Measurements from ENCODE around the gene CTNNA1.
A peak's percentile ranks its signal among the peaks of the same experiment; 100 is the strongest.
"Not testable (repeated sequence)": the region's sequence is repeated elsewhere in the genome, so short reads cannot be mapped to it uniquely, and the experiment has no call there.

The CTNNA1 gene

DNA sequence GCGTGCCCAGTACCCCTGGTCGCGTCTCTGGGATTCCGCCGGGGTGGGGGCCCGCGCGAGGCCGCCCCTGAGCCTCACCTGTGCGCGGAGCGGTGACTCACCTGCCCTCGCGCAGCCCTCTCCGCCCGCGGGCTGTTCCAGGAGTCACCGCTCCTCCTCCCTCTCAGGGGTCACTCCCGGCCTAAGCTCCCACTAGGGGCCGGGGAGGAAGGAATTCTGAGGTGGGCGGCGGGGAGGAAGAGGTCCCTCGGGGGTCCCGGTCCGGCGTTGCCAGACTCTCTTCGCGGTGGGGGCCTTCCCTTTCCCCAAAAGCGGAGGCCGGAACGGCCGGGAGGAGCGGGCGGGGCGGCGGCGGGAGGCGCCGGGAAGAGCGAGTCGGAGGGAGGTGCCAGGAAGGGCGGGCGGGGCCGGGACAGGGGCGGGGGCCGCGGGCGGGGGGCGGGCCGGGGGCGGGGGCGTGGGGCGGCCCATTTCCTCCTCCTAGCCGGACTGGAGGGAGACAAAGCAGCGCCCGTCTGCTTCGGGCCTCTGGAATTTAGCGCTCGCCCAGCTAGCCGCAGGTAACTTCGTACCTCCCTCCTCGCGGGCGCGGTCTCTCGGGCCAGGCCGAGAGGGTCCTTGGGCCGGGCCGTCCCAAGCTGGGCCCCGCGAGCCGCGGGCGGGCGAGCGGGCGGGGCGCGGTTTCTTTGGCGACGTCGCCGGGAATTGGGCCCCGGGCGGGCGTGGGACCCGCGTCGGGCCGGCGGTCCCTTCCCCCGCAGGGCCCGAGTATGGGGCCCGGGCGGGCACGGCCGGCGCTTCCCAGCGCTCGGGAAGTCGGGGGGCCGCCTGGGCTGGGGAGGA, at the start of gene CTNNA1:
Gene CTNNA1 (plus strand): TSS at position 475 of the 843 bp plus-strand sequence. CDS start 28,500 bp downstream, outside the sequence.
- no peak for TF ChIP-seq ZNF274 (IDR thresholded peaks at IDR 0.05; ENCODE audit: low read depth, low read length)
- H3K4me3 ChIP-seq (ENCODE audit: low read length): peak within 1 kb of the TSS; percentile 97

- H3K4me3 ChIP-seq (ENCODE audit: low read length): not testable (repeated sequence)
These were observed 49.4 kb upstream of the CTNNA1 start for GRCh38 chr5:138703777-138704176.

DNA sequence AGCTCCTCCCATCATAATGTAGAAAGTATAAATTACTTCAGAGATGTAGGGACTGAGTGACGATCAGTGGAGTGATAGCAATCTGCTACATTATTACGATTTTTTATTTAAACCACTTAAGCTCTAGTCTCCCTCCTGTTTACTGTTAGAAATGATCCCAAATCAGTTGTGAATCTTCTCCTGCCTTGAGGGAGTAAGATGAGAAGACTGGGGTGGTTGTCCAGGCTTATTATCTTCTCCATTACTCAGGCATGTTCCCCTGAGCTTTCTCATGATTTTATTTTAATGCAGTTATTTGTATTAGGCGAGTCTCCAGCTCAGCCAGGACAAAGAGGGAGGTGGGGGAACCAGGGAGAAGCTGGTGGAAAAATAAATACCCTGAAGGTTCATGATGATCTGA, 48.2 kb upstream of the CTNNA1 start:
- no peak for TF ChIP-seq ZNF274 (IDR thresholded peaks at IDR 0.05; ENCODE audit: low read depth, low read length)

GRCh38 chr5:138705567-138705966, 47.7 kb upstream of the CTNNA1 start:
- H3K4me3 ChIP-seq (ENCODE audit: low read length): no peak overlapping the region
- TF ChIP-seq ZNF274 (IDR thresholded peaks at IDR 0.05; ENCODE audit: low read depth, low read length): no peak

More for the DNA sequence above, 48.2 kb upstream of the CTNNA1 start:
- no peak overlapping the region for H3K4me3 ChIP-seq (ENCODE audit: low read length)

DNA sequence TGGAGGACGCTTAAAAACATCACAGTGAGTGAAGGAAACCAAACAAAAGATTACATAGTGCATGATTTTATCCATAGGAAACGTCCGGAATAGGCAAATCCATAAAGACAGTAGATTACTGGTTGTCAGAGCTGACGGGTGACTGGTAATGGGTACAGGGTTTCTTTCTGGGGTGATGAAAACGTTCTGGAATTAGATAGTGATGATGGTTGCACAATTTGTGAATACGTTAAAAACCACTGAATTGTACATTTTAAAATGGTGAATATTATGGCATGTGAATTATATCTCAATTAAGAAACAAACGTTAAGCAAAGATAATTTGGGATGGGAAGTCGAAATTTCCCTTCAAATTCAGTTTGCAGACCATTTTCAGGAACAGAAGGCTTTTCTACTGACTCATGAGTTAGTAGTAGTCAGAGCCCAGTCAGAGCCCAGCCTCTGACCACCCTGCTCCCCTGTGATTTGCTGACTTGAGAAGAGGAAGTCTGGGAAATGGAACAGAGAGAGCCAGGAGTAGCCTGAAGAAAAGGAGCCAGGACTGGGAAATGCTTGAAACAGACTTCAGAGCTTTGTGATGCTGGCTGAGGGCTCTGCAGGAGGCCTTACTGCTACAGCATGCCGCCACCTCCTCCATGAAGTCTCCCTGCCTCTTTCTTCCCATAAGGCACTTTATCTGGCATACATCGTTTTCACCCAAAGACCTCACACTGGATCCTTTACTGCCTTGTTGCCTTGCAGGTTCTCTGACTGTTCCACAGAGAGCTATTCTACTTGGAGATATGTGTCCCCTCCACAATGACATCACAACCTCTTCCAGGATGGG, 46.4 kb upstream of the CTNNA1 start:
- H3K4me3 ChIP-seq (ENCODE audit: low read length): no peak overlapping the region

DNA sequence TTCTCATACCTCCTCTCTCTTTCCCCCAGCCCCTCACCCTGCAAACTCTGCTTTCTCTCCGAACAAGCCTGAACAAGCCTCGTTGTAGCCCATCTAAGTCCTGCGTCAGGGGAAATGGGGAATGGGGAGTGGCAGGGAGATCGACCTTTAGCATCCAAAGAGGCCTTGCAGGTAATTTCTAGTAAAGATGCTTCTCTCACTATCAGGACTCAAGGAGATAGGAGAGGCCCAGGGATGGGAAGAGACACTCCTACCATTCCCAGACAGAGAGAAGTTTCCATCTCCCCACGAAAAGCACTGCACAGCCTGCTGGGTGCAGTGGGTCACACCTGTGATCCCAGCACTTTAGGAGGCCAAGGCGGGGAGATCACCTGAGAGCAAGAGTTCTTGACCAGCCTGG, 44.4 kb upstream of the CTNNA1 start:
- no peak for TF ChIP-seq ZNF274 (IDR thresholded peaks at IDR 0.05; ENCODE audit: low read depth, low read length)
- no peak overlapping the region for H3K4me3 ChIP-seq (ENCODE audit: low read length)

More for the DNA sequence above, 46.4 kb upstream of the CTNNA1 start:
- TF ChIP-seq ZNF274 (IDR thresholded peaks at IDR 0.05; ENCODE audit: low read depth, low read length): no peak

GRCh38 chr5:138709202-138709601, 44.0 kb upstream of the CTNNA1 start:
- TF ChIP-seq ZNF274 (IDR thresholded peaks at IDR 0.05; ENCODE audit: low read depth, low read length): no peak
- H3K4me3 ChIP-seq (ENCODE audit: low read length): no peak overlapping the region

DNA sequence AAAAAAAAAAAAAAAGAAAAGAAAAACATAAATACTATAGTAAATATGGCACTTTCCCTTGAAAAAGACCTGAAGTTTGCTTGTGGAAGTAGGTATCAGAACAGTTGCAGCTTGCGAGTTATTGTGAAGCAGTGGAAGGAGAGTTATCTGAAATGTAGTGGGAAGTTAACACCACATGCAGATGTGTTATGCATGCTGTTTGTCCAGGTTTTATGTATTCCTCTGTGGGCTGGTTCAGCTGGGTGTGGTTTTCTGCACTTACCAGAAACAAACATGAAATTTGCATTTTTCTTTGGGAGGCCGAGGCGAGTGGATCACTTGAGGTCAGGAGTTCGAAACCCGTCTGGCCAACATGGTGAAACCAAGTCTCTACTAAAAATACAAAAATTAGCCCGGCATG, 42.1 kb upstream of the CTNNA1 start:
- H3K4me3 ChIP-seq (ENCODE audit: low read length): no peak overlapping the region
- no peak for TF ChIP-seq ZNF274 (IDR thresholded peaks at IDR 0.05; ENCODE audit: low read depth, low read length)

DNA sequence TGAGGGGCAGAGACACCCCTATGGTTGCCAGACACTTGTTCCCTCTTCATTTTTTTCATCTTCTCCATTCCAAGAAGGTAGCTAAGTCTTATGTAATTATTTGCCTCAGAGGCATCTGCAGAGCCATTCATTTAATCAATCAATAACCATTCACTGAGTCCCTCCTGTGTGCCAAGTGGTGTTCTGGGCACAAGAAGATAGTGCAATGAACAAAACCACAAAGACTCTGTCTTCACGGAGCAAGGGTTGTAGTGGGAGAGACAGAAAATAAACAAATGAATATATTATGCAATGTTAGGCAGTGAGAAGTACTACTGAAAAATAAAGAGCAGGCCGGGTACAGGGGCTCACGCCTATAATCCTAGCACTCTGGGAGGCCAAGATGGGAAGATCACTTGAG, 41.4 kb upstream of the CTNNA1 start:
- no peak for TF ChIP-seq ZNF274 (IDR thresholded peaks at IDR 0.05; ENCODE audit: low read depth, low read length)
- H3K4me3 ChIP-seq (ENCODE audit: low read length): no peak overlapping the region

DNA sequence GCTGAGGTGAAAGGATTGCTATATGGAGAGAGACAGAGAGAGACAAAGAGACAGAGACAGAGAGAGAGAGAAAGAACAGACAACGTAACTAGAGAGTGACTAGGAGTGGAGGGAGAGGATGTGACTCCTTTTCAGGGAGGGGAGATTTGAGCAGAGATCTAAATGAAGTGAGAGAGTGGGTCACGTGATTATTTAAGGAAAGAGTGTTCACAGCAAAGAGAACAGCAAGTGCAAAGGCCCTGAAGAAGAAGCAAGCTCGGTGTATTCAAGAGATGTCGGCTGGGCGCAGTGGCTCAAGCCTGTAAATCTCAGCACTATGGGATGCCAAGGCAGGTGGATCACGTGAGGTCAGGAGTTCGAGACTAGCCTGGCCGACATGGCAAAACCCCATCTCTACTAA, 40.9 kb upstream of the CTNNA1 start:
- H3K4me3 ChIP-seq (ENCODE audit: low read length): no peak overlapping the region
- no peak for TF ChIP-seq ZNF274 (IDR thresholded peaks at IDR 0.05; ENCODE audit: low read depth, low read length)

GRCh38 chr5:138712791-138713190, 40.4 kb upstream of the CTNNA1 start:
- TF ChIP-seq ZNF274 (IDR thresholded peaks at IDR 0.05; ENCODE audit: low read depth, low read length): no peak
- no peak overlapping the region for H3K4me3 ChIP-seq (ENCODE audit: low read length)

- no peak overlapping the region for H3K4me3 ChIP-seq (ENCODE audit: low read length)
- TF ChIP-seq ZNF274 (IDR thresholded peaks at IDR 0.05; ENCODE audit: low read depth, low read length): no peak
These were observed 40.0 kb upstream of the CTNNA1 start for GRCh38 chr5:138713247-138713646.

DNA sequence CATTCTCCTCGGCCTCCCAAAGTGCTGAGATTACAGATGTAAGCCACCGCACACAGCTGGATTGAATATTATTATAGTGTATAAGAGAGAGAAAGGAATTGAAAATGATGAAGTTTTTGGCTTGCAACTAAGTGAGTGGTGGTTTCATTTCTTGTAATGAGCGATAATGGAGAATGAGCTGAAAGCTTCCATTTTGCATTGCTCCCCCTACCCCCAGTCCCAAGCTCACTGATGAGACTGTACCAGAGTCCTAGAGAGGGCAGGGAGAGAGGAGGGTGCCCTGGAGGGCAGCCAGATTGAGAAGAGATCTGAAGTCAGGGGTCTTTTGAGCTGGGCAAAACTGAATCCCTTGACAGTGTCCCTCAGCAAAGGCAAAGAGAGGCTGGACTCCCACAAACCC, 38.5 kb upstream of the CTNNA1 start:
- H3K4me3 ChIP-seq (ENCODE audit: low read length): no peak overlapping the region
- no peak for TF ChIP-seq ZNF274 (IDR thresholded peaks at IDR 0.05; ENCODE audit: low read depth, low read length)

DNA sequence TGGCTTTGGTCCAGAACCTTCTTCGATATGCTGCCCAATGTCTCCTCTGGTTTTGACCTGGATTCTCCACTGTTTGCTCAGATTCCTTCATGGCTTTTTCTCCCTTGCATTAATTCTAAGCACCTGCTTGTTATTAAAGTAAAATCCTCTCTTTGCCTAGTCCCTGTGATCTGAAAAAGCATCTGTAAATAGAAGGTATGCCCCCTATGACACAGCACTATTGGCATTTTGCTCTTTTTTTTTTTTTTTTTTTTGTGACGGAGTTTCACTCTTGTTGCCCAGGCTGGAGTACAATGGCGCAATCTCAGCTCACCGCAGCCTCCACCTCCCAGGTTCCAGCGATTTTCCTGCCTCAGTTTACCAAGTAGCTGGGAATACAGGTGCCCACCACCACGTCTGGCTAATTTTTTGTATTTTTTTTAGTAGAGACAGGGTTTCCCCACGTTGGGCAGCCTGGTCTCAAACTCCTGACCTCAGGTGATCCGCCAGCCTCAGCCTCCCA, 37.2 kb upstream of the CTNNA1 start:
- not testable (repeated sequence) for H3K4me3 ChIP-seq (ENCODE audit: low read length)

DNA sequence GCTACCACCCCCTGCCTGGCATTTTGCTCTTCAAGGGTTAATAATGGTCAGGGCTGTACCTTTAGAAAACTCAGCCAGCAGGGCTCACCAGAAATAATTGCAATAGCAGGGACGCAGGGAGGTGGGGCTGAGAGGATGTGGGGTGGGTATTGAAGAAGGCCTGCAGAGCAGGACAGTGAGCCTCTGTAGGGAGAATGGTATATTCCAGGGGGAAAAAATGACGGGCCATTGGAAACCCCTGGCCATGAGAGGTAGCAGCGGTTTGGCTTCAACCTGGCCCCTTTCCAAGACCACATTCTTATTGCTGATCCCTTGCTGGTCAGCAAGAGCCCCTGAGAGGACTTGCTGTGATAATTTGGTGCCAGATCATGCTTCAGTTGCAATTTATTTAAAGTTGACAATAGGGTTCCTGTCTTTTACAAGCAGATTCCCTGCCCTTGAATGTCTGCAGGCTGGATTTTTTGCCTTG, 36.7 kb upstream of the CTNNA1 start:
- H3K4me3 ChIP-seq (ENCODE audit: low read length): no peak overlapping the region

More for the DNA sequence above, 36.7 kb upstream of the CTNNA1 start:
- TF ChIP-seq ZNF274 (IDR thresholded peaks at IDR 0.05; ENCODE audit: low read depth, low read length): no peak
